HuH-7.5 (cell line): ENCODE results near the gene IFT22.
"Not testable (repeated sequence)": the region's sequence is repeated elsewhere in the genome, so short reads cannot be mapped to it uniquely, and the experiment has no call there.

Source experiments
- DNase-seq: peaks from one replicate; pipeline ENCODE4 v3.0.0; 2011; ENCODE audit warnings: low spot score

IFT22 gene

DNA sequence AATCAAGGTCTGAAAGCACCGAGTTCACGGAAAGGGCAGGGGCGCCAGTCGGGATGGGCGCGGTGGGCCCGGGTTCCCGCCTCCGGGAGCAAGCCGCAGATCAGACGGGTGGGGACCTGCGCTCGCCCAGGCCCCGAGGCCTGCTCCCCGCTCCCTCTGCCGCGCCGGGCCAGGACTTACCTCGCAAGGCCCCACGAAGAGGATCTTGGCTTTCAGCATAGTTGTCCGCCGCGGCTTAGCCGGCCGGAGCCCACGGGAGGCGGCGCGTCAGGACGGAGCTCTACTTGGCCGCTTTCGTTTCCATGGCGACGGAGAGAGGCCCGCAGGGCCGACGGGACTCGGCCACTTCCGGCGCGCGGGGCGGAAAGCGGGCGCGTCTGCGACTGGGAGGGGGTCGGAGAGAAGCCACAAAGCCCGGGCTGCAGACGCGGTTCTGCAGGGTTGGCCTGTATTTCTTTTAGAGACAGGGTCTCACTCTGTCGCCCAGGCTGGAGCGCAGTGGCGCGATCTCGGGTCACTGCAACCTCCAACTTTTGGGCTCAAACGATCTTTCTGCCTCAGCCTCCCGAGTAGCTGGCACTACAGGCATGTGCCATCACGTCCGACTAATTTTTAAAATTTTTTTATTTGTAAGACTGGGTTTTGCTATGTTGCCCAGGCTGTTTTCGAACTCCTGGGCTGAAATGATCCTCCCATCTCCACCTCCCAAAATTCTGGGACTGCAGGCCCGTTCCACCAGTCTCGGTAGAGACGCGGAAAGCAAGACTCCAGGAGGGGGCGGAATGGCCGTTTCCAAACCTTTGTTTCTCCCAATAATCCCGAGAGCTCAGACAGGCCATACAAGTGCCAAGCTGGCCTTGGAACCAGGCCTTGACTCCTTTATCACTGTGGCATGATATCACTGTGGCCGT, at the start of gene IFT22:
TSS of gene IFT22 (minus strand) at position 322 of the 911 bp plus-strand sequence. CDS start at position 219, 103 bp downstream.
- DNase-seq = peak; percentile 89

DNA sequence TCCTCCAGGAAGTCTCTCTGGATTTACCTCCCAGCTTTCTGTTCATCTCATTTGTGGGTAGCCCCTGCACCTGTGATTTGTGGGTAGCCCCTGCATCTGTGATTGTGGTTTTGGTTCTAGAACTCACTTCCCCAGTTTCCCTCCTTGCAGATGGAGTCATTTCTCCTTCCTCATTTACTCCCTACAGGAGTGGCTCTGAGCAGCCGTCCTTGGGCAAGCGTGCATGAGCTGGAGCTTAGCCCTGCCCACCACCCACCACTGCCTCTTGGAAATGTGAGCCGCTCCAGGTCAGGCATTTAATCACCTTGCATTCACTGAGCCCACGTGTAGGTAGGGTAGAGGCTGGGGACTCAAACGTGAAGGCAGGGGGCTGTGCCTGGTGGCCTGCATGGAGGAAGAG, 49.2 kb upstream of the IFT22 start:
- DNase-seq = no peak

DNA sequence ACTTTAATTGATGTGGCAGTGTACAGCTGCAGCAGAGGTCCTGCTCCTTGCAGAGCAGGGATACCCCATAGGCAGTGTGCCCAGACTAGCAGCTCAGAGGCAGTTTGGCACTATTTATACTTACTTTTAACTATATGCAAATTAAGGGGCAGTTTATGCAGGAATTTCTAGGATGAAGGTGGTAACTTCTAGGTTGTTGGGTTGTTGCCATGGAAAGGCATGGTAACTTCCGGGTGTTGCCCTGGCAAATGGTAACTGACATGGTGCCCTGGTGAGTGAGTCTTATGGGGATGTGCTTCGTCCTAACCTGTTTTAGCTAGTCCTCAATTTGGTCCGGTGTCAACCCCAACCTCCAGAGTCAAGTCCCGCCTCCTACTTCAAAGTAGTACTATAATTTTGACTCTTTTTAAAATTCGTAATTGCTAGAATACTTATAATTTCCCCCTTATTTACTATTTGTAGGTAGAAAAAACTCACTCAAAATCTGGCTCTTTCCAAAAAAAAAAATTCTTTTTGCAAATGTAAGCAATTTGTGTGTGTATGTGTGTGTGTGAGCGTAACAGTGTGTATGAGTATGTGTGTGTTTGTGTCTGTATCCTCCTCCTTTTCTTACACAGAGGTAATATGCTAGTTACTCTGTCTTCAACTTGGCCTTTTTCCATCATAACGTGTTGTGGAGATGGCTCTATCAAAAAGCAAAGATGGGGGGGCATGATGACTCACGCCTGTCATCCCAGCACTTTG, 47.0 kb upstream of the IFT22 start:
- no peak for DNase-seq

DNA sequence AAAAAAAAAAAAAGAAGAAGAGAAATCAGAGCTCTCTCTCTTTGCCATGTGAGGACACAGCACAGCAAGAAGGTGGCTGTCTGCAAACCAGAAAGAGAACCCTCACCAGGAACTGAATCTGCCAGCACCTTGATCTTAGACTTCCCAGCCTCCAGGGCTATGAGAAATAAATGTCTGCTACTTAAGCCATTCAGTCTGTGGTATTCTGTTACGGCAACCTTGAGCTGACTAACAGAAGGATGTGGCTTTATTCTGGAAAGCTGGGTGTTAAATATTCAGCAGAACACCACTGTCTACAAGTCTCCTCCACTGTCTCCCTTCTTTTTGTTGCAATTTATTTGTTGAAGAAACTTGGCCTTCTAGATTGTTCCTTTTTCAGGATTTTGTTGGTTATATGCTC, 46.1 kb upstream of the IFT22 start:
- no peak for DNase-seq

DNA sequence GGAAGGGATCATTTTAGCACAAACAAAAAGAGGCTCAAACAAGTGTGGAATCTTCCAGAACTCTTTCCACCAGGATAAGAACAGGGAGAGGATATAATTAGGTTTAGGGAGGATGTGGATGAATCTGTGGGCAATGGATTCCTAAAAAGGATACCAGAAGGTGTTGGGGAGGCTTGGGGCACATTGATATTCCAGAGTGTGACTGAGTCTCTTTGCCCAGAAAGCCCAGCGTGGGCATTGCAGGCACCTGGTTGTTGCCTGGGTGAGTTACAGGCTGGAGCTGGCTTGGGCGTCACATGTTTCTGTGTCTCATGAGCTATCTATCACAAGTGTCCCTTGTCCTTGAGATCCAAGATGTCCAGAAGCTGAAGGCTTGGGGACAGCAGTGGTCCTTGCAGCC, 44.3 kb upstream of the IFT22 start:
- DNase-seq = no peak

DNA sequence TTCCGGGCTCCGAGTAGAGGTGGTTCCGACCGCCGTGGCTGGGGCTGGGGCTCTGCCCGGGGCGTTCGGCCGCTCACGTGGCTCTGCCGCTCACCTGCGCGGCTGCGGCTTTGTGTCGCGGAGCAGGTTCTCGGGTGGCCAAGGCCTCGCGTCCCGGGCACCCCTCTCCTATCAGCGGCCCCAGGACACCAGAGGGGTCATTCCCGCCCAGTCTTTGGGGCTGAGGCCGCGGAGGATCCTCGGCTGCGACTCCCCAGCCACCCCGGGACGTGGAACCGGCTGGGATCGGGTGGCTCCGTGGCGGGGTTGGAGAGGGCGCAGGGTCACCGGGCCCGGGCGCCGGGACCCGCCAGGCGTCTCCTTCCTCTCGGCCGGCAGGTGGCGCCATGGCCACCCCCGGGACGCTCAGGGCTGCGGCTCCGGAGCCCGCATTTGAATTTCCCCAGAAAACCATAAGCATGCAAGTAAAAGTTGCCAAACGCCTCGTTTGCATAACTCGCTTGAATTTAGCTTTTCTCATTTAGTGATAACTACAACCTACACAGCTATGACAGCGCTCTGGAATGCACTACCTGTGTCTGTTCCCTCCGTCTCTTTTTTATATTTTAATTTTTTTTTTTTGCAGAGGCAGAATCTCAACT, 42.2 kb upstream of the IFT22 start:
- DNase-seq = peak; percentile 90

DNA sequence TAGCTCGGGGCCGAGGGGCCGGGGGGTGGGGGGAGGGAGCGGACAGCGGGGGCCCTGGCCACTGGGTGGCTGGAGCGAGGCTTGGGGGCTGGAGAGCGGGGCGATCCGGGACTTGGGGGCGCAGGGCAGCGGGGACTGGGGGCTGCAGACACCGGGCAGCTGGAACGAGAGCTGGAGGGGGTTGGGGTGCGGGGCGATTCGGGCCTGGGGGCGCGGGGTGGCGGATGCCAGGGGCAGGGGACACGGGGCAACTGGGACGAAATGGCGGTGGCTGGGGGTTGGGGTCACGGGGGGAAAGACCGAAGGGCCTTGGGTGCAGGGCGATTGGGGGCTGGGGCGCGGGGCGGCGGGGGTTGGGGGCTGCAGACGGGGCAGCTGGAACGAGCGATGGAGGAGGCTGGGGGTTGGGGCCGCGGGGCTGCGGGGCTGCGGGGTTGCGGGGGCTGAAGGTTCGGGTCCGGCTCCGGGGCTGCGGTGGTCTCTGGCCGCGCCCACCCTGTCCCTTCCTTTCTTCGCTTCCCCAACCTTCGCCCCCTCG, 41.7 kb upstream of the IFT22 start:
- DNase-seq = peak; percentile 75

DNA sequence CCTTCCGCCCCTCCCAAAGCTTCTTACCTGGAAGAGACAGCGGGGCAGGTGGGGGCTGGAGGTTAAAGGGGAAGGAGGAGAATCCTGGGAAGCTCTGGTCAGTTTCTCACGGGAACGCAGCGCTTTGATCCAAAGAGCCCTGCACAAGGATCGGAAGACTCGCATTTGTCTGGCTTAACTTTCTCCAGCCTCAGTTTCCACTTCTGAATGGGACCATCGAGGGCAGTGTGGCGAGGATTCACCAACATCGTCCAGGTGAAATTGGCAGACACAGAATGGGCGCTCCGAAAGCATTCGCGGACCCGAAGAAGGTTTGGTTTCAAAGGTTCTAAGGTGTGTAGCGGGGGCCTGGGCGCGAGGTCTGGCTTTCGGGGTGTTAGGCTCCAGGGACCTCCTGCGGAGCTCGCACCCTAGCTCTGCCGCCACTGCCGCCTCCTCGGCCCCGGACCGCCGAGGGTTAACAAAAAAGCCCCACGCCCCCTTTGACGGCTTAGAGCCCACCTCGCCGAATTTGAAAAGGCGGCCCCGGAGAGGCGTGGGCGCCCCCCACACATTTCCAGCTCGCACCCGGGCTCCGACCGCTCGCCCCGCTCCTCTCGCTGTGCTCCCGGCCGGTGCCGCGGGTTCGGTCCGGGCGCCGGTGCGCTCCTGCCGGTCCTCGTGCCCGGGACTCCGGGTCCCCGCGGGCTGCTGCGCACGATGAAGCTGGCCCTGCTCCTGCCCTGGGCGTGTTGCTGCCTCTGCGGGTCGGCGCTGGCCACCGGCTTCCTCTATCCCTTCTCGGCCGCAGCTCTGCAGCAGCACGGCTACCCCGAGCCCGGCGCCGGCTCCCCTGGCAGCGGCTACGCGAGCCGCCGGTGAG, 41.0 kb upstream of the IFT22 start, which contains the start of gene COL26A1:
TSS of gene COL26A1 (plus strand) at position 542 of the 862 bp plus-strand sequence. CDS start at position 700, 158 bp downstream.
- DNase-seq = peak; percentile 41

DNA sequence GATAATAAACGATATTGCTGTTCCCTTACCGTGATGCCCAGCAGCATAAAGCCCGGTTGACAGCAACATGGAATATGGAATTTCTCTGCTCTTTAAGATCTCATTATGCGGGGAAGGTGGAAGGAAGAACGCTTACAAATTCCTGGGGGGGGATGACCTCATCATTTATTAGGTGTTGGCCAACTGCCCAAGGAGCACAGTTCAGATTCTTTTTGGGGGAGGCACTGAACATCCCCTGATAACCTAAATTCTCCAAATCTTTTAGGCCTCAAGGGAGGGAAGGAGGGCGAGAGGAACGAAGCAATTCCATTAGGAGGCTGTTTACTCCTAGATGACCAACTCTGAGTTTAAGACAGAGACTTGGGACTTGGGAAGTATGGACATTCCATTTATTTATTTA, 35.8 kb upstream of the IFT22 start:
- DNase-seq = no peak

DNA sequence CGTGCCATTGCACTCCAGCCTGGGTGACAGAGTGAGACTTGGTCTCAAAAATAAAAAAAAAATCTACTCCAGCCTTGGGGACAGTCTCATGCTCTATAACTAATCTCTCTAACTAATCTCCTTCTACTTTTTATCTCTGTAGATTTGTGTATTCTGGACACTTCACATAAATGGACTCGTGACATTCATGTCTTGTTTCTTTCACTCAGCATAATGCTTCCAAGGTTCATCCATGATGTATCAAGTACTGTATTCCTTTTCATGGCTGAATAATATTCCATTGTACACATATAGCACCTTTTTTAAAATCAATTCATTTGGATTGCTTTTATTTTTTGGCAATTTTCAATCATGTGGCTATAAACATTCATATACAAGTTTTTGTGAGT, 31.3 kb upstream of the IFT22 start:
- no peak for DNase-seq

DNA sequence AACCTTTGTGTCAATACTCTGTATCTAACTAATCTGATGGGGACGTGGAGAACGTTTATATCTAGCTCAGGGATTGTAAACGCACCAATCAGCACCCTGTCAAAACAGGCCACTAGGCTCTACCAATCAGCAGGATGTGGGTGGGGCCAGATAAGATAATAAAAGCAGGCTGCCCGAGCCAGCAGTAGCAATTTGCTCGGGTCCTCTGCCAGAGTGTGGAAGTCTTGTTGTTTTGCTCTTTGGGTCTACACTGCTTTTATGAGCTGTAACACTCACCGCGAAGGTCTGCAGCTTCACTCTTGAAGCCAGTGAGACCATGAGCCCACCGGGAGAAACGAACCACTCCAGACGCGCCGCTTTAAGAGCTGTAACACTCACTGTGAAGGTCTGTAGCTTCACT, 27.7 kb upstream of the IFT22 start:
- not testable (repeated sequence) for DNase-seq

DNA sequence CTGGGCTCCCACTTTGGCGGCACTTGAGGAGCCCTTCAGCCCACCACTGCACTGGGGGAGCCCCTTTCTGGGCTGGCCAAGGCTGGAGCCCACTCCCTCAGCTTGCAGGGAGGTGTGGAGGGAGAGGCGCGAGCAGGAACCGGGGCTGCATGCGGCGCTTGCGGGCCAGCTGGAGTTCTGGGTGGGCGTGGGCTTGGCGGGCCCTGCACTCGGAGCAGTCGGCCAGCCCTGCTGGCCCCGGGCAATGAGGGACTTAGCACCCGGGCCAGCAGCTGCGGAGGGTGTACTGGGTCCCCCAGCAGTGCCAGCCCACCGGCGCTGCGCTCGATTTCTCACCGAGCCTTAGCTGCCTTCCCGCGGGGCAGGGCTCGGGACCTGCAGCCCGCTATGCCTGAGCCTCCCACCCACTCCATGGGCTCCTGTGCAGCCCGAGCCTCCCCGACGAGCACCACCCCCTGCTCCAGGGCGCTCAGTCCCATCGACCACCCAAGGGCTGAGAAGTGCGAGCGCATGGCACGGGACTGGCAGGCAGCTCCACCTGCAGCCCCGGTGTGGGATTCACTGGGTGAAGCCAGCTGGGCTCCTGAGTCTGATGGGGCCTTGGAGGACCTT, 26.9 kb upstream of the IFT22 start:
- not testable (repeated sequence) for DNase-seq

DNA sequence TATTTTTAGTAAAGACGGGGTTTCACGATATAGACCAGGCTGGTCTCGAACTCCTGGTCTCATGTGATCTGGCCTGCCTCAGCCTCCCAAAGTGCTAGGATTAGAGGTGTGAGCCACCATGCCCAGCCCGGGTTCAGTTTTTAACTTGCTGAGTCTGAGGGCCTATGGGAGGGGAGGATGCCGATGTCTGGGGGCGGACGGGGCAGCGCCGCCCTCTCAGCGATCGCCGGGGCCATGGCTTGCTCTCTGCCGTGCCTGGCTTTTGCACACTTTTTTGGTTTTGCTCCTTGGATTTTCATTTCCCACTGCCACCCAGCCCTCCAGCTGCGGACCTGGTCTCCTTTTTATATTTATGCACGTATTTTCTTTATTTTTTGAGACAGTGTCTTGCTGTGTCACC, 25.9 kb upstream of the IFT22 start:
- no peak for DNase-seq

DNA sequence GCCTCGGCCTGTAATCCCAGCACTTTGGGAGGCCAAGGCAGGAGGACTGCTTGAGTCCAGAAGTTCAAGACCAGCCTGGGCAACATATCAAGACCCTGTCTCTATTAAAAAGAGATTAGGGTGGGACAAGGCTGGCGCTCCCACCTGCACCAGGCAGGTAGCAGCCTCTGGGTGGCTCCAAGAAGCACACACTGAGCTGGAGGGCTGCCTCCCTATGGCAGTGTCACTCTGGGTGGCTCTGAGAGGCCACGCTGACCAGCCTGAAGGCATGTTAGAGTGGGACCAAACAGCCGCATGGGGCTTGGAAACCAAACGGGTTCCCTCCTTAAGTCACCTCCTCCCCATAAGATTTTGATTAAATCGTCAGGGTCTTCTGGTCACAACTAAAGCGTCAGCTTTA, 21.3 kb upstream of the IFT22 start:
- no peak for DNase-seq

DNA sequence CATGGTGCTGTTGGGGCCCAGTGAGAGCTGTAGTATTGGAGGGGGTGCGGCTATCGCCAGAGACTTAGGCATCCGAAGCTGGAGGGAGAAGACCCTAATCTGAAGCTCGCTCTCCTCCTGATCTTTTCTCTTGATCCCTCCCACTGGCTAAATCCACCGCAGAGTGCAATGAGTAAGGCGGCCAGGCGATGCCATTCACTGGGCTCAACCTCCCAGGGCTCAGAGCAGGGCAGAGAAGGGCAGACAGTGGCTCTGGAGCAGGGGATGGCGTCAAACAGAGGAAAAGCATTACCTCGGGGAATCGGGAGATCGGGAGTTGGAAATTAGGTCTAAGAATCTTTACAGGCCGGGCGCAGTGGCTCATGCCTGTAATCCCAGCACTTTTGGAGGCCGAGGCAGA, 18.8 kb upstream of the IFT22 start:
- DNase-seq = no peak

DNA sequence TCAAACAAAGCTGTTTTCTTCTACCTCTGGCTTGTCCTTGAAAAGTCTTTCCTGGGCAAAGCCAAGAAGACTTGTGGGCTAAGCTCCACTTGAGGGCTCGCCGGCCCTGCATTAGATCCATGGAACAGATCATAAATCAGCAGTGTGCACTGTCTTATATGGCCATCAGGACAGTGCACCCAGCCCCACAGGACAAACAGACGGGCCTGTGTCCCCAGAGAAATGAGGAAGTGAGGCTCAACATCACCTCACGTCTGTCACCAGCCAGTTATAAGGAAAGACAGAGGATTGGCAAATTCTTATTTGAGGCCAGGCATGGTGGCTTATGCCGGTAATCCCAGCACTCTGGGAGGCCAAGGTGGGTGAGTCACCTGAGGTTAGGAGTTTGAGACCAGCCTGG, 12.3 kb upstream of the IFT22 start:
- no peak for DNase-seq

DNA sequence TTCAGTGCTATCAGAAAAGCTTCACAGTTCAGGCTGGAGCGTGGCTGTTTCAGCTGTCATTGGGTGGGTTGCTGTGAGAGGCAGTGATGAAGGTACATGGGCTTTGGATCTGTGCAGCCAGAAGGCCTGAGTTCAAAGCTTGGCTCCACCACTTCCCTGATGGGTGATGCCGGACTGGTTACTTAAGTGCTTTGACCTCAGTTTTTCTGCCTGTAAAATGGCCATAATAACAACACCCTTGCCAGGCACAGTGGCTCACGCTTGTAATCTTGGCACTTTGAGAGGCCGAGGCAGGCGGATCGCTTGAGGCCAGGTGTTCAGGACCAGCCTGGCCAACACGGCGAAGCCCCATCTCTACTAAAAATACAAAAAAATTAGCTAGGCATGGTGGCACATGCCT, 10.4 kb upstream of the IFT22 start:
- no peak for DNase-seq

DNA sequence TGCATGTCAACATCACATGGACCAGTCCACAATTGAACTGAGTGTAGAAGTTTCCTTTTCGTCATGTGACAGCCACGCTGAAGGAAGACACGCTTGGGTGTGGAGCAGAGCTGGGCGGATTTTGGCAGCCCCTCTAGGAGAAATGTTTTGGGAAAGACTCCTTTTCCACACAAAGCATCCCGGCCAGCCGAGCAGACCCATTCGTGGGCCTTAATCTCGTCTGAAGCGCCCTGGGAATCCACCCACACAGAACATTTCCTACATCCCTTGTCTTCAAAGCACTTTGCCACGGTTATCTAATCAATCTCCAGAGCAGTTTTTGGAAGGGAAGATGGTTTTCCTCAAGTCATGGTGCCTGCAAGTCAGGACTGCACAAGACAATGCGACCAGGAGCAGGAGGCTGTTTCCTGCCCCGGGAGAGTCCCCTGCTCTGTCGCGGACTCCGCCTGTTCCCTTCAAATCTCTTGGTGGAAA, 8.4 kb upstream of the IFT22 start:
- DNase-seq = no peak

DNA sequence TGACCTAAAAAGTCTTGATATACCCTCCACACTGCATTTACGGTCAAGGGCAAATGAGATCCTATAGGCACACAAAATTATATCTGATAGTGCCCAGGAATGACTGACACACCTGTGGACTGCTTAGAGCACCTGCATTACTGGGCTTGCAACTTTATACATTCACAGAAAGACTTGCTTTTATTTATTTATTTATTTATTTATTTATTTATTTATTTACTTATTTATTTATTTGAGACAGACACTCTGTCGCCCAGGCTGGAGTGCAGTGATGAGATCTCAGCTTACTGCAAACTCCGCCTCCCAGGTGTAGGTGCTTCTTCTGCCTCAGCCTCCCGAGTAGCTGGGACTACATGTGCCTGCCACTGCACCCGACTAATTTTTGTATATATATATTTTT, 6.5 kb upstream of the IFT22 start:
- no peak for DNase-seq

DNA sequence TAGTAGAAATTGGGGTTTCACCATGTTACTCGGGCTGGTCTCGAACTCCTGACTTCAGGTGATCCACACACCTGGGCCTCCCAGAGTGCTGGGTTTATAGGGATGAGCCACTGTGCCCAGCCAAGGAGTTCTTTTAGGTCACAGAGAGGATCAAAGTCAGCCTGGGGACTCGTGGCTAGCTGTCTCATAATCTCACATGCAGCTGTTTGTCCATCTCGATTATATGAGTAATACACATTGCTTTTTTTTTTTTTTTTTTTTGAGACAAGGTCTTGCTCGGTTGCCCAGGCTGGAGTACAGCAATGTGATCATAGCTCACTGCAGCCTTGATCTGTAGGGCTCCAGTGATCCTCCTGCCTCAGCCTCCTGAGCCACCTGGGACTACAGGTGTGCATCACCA, 2.2 kb downstream of the IFT22 start:
- DNase-seq = no peak

DNA sequence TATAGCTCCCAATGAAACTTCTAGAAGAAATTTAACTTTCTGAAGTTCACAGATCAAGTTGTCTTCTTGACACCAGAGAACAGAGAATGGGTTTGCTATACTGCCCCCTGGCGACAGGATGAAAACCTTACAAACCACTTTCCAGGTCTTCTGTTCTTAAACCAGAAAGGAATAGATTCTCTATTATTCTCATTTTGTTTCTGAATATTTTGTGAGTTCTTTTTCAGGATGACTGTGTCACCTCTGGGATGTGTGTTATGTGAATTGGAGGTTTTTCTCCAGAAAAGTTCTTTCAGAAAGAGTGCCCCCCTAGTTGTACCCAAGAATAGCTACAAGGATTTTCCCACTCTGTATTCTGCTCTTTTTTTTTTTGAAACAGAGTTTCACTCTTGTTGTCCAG, 6.3 kb downstream of the IFT22 start:
- peak; percentile 38 for DNase-seq
